ENCODE results near the gene RPL21.

RPL21 gene

GRCh38 chr13:27258637-27259386 is 7.5 kb downstream of the RPL21 start:
- DNase-seq (ENCODE audit: low spot score) = no peak

GRCh38 chr13:27259831-27260230 is 8.5 kb downstream of the RPL21 start:
- DNase-seq (ENCODE audit: low spot score) = no peak

DNA sequence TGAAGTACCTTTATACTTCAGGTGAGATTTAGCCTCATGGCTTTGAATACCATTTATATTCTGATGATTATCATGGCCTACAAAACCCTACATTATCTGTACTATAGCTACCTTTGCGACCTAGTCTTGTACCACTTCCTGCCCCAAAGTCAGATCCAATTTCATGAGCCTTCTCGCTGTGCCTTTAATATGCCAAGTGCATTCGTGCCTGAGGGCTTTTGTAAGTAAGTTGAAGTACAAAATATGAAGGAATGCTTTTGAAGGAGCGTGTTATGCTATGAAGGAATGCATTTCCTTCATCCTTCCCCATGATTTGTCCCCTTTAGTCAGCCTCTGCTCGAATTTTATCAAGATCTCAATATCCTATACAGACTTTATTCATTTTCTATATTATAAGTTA is 10.0 kb downstream of the RPL21 start:
- no peak for DNase-seq (ENCODE audit: low spot score)

GRCh38 chr13:27263438-27263837 is 12.1 kb downstream of the RPL21 start:
- no peak for DNase-seq (ENCODE audit: low spot score)

DNA sequence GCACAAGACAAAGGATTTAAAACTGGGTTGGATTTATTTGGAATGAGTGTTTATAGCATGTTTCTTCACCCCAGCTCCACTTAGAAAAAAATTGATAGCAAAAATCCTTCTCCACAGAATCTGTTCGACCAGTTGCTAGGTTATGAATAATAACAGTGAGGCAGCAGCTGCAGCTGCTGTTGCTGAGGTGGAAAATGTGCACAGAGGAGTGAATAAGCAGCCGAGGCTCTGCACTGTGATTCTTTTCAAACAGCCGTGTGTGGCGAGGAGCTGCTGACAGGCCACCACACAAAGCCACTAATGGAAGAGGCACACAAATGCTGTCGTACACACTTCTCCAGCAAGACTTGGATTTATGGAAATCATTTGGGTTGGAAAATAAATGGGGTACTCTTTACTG is 12.8 kb downstream of the RPL21 start:
- DNase-seq (ENCODE audit: low spot score) = peak; percentile 76

GRCh38 chr13:27264648-27265047 is 13.3 kb downstream of the RPL21 start:
- DNase-seq (ENCODE audit: low spot score) = no peak

DNA sequence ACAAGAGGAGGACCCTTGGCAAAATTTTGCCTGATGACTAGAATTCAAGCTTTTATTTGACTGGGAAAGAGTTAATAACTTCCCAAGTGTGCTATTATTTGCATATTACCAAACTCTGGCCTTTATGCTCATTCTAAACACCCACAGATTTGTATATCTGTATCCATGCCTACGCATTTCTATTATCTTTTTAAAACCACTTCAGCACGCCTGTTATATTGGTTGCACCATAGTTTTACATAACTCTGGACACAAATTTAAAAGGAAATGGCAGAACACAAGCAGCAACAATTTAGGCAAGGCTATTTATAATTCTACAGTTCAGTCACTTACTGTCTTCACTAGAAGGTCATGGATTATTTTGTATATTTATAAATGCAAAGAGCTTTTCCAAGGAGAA is 15.6 kb downstream of the RPL21 start:
- DNase-seq (ENCODE audit: low spot score) = no peak

- DNase-seq (ENCODE audit: low spot score) = no peak
Measured at GRCh38 chr13:27267596-27267995, 16.2 kb downstream of the RPL21 start.

GRCh38 chr13:27269114-27269665 is 17.8 kb downstream of the RPL21 start:
- DNase-seq (ENCODE audit: low spot score) = no peak

DNA sequence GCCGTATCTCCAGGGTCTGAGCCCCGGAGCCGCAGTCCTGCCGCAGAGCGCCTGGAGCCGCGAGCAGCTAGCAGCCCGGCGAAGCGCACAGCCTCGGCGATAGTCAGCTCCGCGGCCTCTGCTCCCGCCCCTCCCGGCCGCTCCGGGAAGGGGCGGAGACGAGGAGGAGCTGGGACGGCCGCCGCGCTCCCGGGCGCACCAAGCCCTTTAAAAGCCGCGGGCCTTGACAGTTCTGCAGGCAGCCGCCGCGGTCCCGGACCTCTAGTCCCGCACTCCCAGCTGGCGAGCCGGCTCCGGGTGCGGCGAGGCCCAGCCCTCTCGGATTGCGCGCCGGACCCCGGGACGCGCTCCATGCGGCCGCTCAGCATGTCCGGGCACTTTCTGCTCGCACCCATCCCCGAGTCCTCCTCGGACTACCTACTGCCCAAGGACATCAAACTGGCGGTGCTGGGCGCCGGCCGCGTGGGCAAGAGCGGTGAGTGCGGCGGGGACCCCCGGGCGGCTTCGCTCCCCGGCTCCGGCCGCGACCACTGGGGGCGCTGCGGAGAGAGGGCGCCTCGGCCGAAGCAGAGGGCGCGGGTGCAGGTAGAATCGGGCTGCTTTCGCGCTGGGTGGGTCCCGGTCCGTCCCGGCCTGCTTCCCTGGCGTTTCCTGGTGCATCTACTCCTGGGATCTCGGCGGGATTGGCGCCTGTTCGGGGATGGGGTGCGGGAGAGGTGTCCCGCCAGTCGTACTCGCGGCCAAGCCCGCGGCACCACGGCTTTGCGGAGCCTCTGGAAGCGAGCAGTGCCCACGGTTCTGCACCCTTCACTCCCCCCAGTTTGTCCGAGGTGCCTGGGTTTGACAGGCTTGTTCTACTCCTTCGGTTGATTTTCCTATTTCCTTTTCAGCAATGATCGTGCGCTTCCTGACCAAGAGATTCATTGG is 19.5 kb downstream of the RPL21 start, which contains the start of gene RASL11A:
Gene RASL11A (plus strand): TSS at position 237 of the 927 bp plus-strand sequence. CDS start 115 bp downstream, at position 352.
- peak; percentile 93 for DNase-seq (ENCODE audit: low spot score)

DNA sequence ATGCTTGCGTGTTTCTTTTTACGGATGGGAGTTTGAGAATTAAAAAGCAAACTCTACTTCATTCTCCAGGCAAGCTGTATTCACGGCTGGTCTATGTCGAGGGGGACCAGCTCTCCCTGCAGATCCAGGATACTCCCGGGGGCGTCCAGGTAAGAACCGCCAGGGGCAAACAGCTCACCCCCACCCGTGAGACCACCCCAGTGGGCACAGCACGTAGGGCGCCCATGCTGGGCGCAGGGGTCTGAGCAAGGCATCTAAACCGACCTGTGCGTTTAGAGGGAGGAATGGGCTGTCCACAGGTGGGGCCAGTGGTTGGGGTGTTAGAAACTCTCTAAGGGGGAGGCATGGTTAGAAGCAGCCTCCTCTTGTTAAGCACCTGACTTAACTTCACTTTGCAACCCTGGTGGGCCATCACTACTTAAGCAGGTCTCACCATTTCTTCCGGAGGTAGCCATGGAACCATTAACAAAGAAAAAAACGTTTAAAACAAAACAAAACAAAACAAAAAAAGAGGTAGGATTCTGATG is 20.3 kb downstream of the RPL21 start:
- DNase-seq (ENCODE audit: low spot score) = no peak

GRCh38 chr13:27273658-27274425 is 22.5 kb downstream of the RPL21 start:
- peak; percentile 56 for DNase-seq (ENCODE audit: low spot score)

- no peak for DNase-seq (ENCODE audit: low spot score)
Measured at GRCh38 chr13:27274631-27275030, 23.3 kb downstream of the RPL21 start.

- peak; percentile 14 for DNase-seq (ENCODE audit: low spot score)
Measured at GRCh38 chr13:27276188-27276587, 24.8 kb downstream of the RPL21 start.

DNA sequence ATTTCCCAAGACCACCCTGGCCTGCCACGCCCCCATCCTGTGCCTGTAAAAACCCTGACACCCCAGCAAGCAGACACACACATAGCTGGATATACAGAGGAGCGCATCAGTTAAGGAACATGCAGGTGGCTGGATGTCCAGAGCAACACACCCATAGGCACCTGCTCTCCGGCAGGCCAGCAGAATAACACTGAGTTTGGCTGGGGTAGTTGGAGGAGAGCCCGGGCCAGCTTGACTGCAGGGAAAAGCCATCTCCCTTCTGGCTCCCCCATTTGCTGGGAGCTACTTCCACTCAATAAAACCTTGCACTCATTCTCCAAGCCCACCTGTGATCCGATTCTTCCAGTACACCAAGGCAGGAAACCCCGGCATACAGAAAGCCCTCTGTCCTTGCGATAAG is 28.1 kb downstream of the RPL21 start:
- no peak for DNase-seq (ENCODE audit: low spot score)

DNA sequence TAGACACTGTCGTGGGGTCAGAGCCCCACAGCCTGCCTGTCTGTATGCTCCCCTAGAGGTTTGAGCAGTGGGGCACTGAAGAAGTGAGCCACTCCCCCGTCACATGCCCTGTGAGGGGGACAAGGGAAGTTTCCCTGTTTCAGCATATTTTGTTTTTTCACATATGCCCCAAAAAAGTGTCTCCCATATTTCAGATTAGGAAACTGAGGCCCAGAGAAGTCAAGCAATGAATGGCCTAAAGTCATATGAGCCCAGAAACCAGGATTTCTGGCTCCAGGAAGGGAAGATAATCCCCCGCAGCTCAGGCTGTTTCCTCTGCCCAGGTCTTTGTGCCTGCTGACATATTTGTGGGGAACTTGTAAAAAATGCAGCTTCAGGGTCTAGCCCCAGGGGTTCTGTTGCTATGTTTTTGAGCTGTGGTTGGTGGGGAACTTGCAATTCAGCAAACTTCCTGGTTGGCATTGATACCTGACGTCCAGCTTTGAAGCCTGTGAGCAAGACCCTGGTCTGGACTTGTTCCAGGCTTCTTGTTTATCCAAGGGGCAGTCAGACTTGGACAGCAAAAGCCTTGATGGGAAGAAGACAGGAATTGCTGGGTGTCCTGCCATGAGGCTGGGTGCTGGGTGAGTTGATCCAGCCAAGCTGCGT is 28.8 kb downstream of the RPL21 start:
- no peak for DNase-seq (ENCODE audit: low spot score)

- no peak for DNase-seq (ENCODE audit: low spot score)
Measured at GRCh38 chr13:27280841-27281240, 29.5 kb downstream of the RPL21 start.

- no peak for DNase-seq (ENCODE audit: low spot score)
Measured at GRCh38 chr13:27281420-27281819, 30.1 kb downstream of the RPL21 start.

GRCh38 chr13:27283906-27284493 is 32.6 kb downstream of the RPL21 start:
- peak; percentile 27 for DNase-seq (ENCODE audit: low spot score)

DNA sequence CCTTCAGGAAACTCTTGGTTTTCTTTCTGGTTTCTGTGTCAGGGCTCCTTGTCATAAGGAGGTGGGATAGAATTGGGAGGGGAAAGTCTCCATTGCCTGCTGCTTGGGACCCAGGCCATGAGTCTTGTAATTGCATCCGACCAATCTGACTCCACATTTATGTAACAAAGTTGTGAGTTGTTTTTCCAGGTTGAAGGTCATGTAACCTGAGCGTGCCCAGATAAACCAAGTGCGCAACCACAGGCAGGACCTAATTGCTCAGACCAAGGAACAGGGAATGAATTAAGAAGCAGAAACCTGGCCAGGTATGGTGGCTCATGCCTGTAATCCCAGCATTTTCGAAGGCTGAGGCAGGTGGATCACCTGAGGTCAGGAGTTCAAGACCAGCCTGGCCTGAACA is 37.0 kb downstream of the RPL21 start:
- no peak for DNase-seq (ENCODE audit: low spot score)

Data from AG08396 (cell line).